Measurements from ENCODE around the gene KDM3B. TPM values are rescaled to one million over a fixed set of nuclear protein-coding genes. Genes with fewer than 3 reads are reported as not detected.

The KDM3B gene
- total RNA-seq, 4 donors from 2014 or later = 64.8 to 89.4 (median 75.6) TPM

DNA sequence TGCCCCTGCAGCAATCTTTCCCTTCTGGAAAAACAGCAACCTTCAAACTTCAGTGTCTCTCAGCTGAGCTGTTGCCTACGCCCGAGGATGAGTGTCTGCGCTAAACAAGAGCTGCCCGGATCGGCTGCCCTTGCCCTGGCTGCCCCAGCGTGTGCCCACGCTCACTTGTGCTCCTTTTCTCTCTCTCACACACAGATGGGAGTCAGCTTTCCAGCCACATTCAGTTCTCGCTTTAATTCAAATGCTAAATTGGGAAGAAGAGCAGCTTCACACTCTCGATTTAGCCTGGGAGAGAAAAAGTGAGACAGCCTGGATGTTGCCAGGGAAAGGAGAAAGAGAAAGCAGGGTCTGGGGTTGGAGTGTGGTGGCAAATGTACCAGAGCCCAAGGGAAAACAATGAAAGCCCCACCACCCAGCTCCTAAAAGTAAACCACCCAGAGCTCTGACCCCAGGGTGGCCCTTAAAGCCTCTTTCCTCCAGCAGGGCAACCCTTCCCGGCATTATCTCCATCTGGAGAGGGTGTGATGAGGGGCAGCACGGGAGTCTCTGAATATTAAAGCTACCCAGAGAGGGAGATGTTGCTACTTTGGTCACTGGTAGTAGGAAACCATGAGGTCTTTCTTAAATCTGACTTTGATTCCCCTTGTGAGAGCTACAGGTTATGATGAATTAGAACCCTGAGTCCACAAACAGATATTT lies 102.9 kb downstream of the KDM3B start:
- Histone ChIP-seq H3K9me3 (no peaks in the 10 kb centered on the region), H3K27me3 (no peaks in the 10 kb centered on the region), H3K36me3 (no peaks in the 10 kb centered on the region), H3K4me1 (peaks cover 4 to 10% of the 10 kb centered on the region in 2 donors), H3K27ac (no peak overlapping the region), H3K4me3 (replicated peaks in 1 of 3) (no peak overlapping the region)
- WGBS, 2 donors = 80 to 81% methylated on average over 11 of the region's 11 CpGs
- TF ChIP-seq CTCF (IDR thresholded peaks at IDR 0.05) = no peak
- no peak for TF ChIP-seq POLR2A (IDR thresholded peaks at IDR 0.05)
- no peak for DNase-seq
- intact Hi-C loops (cut with DNase I) = no loop called here

- DNase-seq = no peak
- Histone ChIP-seq H3K36me3 (no peaks in the 10 kb centered on the region), H3K27me3 (no peaks in the 10 kb centered on the region), H3K4me1 (peaks cover 4 to 10% of the 10 kb centered on the region in 2 donors), H3K27ac (no peak overlapping the region), H3K4me3 (replicated peaks in 1 of 3) (no peak overlapping the region), H3K9me3 (no peaks in the 10 kb centered on the region)
- WGBS, 2 donors = 78% methylated on average over 11 of the region's 12 CpGs
- no peak for TF ChIP-seq POLR2A (IDR thresholded peaks at IDR 0.05)
- TF ChIP-seq CTCF (IDR thresholded peaks at IDR 0.05) = no peak
- intact Hi-C loops (cut with DNase I) = no loop called here
Observed at GRCh38 chr5:138457531-138458275, 105.2 kb downstream of the KDM3B start.

GRCh38 chr5:138458384-138458783 lies 105.9 kb downstream of the KDM3B start:
- Histone ChIP-seq H3K27me3 (no peaks in the 10 kb centered on the region), H3K27ac (no peak overlapping the region), H3K4me1 (peaks cover 4 to 17% of the 10 kb centered on the region in 2 donors), H3K9me3 (no peaks in the 10 kb centered on the region), H3K36me3 (no peaks in the 10 kb centered on the region), H3K4me3 (replicated peaks in 1 of 3) (no peak overlapping the region)
- intact Hi-C loops (cut with DNase I) = no loop called here
- TF ChIP-seq CTCF (IDR thresholded peaks at IDR 0.05) (no peak), POLR2A (IDR thresholded peaks at IDR 0.05) (no peak)
- WGBS, 2 donors = 40 to 42% methylated on average over 6 to 11 of the region's 11 CpGs
- no peak for DNase-seq

GRCh38 chr5:138458856-138459255 lies 106.4 kb downstream of the KDM3B start:
- TF ChIP-seq POLR2A (IDR thresholded peaks at IDR 0.05) = no peak
- TF ChIP-seq CTCF (IDR thresholded peaks at IDR 0.05) = no peak
- no peak overlapping the region for H3K27ac ChIP-seq
- no peak for DNase-seq

More at GRCh38 chr5:138458856-138459255, 106.4 kb downstream of the KDM3B start:
- Histone ChIP-seq H3K9me3 (no peaks in the 10 kb centered on the region), H3K36me3 (no peaks in the 10 kb centered on the region), H3K4me1 (peaks cover 4 to 18% of the 10 kb centered on the region in 2 donors), H3K4me3 (replicated peaks in 1 of 3) (no peak overlapping the region), H3K27me3 (no peaks in the 10 kb centered on the region)
- WGBS, 2 donors = 76 to 78% methylated on average over 9 of the region's 9 CpGs
- intact Hi-C loops (cut with DNase I) = no loop called here

Data from thyroid gland (tissue), 4 donors.